GM12892 (cell line): ENCODE measurements around the gene GTF3C5.

Experiments
- DNase-seq: peaks from one replicate; pipeline ENCODE4 v3.0.0; 2011; ENCODE audit not compliant: insufficient read length
- FAIRE-seq: peaks from 2 replicates; lab custom pipeline; 2011; peaks lifted over from hg19 to GRCh38; lab: Jason Lieb, UNC
- POLR2A ChIP-seq: IDR thresholded peaks from 2 replicates; pipeline ENCODE4 v1.6.1; 2011; ENCODE audit warnings: low read depth, low read length, control low read depth
- POLR2AphosphoS5 ChIP-seq: IDR thresholded peaks from 2 replicates; pipeline ENCODE4 v1.6.1; 2011; ENCODE audit warnings: low read depth, low read length, control low read depth
- TAF1 ChIP-seq: IDR thresholded peaks from 2 replicates; pipeline ENCODE4 v1.6.1; 2011; ENCODE audit warnings: low read depth, mild to moderate bottlenecking, control low read depth, low read length, borderline replicate concordance

The GTF3C5 gene

GRCh38 chr9:133051281-133051900, 20.6 kb downstream of the GTF3C5 start:
- TF ChIP-seq POLR2A (no peak), TAF1 (no peak), POLR2AphosphoS5 (no peak)
- no peak for FAIRE-seq
- DNase-seq = no peak

- no peak for DNase-seq
- FAIRE-seq = no peak
Measured at GRCh38 chr9:133051966-133052539, 21.3 kb downstream of the GTF3C5 start.

DNA sequence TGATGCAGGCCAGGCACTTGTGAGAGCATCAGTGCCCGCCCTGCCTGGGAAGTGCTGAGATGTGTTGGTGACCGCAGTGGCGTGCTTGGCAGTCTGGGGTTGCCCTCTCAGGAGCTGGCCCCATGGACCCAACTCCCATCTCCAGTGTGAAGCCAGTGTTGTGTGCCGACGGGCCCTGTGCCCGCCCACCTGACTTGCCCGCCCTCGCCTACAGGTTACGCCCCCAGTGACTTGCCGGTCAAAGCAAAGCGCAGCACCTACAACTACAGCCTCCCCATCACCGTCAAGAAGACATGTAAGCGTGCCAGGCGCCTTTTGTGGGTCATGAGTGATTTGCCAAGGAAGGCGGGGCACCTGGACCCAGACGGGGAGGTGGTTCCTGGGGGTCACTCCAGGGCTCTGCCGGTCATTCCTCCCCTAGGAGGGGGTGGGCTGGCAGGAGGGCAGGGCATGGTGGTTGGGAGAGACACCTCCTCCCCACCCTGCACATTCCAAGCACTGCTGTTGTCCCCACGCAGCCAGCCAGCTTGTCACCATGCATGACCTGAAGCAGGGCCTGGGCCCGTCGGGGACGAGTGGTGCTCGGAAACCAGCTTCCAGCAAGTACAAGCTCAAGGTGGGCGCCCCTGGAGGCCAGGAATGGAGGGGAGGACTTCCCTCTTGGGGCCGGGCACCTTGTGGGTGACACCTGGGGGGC, 23.5 kb downstream of the GTF3C5 start:
- no peak for TF ChIP-seq POLR2A
- TF ChIP-seq POLR2AphosphoS5 = no peak
- TF ChIP-seq TAF1 = no peak
- no peak for FAIRE-seq
- DNase-seq = no peak

More at GRCh38 chr9:133051966-133052539, 21.3 kb downstream of the GTF3C5 start:
- no peak for TF ChIP-seq TAF1
- no peak for TF ChIP-seq POLR2AphosphoS5
- TF ChIP-seq POLR2A = no peak

- FAIRE-seq = no peak
- no peak for DNase-seq
- TF ChIP-seq TAF1 (no peak), POLR2A (no peak), POLR2AphosphoS5 (no peak)
Measured at GRCh38 chr9:133054966-133055365, 24.2 kb downstream of the GTF3C5 start.

DNA sequence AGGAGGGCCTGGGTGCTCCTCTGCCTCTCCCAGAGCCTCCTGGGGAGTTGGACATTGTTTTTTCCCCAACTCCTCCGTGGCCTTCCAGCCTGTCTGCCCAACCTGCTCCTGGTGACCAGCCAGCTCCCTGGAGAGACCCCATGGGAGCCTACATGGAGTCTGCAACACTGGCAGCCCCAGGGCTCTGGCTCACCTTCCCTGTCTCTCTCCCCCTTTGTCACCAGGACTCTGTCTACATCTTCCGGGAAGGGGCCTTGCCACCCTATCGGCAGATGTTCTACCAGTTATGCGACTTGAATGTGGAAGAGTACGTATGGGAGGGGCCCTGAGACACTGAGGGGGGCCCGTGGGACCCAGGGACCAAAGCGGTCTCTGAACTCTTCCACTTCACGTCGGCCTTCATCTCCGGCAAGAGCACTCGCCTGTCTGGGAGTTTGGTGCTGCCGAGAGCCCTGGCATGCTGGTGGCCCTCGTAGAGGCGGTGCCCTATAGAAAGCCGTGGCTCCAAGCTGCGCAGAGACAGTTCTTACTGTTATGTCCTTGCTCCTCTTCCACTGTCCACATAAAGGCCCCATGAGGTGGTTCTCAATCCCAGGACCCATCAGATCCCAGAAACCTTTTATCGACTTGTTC, 25.1 kb downstream of the GTF3C5 start:
- no peak for FAIRE-seq

GRCh38 chr9:133056533-133056932, 25.7 kb downstream of the GTF3C5 start:
- DNase-seq = no peak

More for the DNA sequence above, 25.1 kb downstream of the GTF3C5 start:
- TF ChIP-seq POLR2A (no peak), TAF1 (no peak), POLR2AphosphoS5 (no peak)
- no peak for DNase-seq

GRCh38 chr9:133057006-133057405, 26.2 kb downstream of the GTF3C5 start:
- no peak for TF ChIP-seq TAF1
- TF ChIP-seq POLR2A = no peak
- no peak for TF ChIP-seq POLR2AphosphoS5
- DNase-seq (no peak), FAIRE-seq (no peak)

More at GRCh38 chr9:133056533-133056932, 25.7 kb downstream of the GTF3C5 start:
- FAIRE-seq = no peak
- TF ChIP-seq POLR2A = no peak
- no peak for TF ChIP-seq POLR2AphosphoS5

DNA sequence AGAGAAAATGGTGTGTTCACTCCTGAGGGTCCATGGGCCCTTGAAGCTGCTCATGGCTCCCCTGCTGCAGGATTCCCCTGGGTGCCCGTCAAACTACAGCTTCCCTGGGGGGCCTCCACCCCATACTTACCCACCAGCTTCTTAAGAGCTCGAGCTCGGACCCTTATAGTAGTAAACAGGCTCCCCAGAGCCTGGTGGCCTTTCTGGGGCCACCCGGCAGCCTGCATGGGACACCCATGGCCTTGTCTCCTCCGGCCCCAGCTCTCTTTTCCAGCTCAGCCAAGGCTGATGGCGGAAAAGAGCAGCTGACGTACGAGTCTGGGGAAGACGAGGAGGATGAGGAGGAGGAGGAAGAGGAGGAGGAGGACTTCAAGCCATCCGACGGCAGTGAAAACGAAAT, 26.8 kb downstream of the GTF3C5 start:
- DNase-seq (no peak), FAIRE-seq (no peak)
- TF ChIP-seq POLR2AphosphoS5 (no peak), TAF1 (no peak), POLR2A (no peak)

GRCh38 chr9:133058071-133058470, 27.3 kb downstream of the GTF3C5 start:
- no peak for FAIRE-seq
- DNase-seq = no peak
- TF ChIP-seq POLR2AphosphoS5 (0 out of 2 replicates have a peak, but pooled peaks have one; percentile 16), POLR2A (no peak), TAF1 (no peak)

GRCh38 chr9:133058550-133059320, 27.9 kb downstream of the GTF3C5 start:
- no peak for DNase-seq
- TF ChIP-seq POLR2A (no peak; the same call in 1 of the 2 replicates), POLR2AphosphoS5 (peak; percentile 20; the same call in 1 of the 2 replicates), TAF1 (no peak)
- FAIRE-seq = no peak

DNA sequence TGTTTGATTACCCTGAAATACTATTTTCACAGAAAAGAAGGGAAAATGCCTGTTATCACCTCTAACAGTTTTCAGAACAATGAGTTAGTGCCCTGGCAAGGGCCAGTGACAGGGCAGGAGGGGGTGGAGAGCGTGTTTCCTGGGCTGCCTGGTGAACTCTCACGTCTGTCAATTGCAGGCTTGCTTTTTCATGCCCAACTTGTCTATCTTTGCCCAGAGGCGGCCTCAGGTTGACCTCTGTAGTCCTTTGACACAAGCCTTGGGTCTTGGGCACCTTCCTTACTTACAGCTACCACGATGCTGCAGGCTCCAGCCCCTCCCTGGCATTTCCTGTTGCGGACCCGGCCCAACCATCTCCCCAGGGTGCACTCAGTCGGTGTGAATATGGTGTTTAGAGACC, 28.8 kb downstream of the GTF3C5 start:
- DNase-seq (no peak), FAIRE-seq (no peak)
- TF ChIP-seq POLR2AphosphoS5 (no peak), TAF1 (no peak), POLR2A (no peak)
